OCI-M1 (cell line): Measurements from ENCODE around the gene RPL31.

Source experiments
- DNase-seq: peaks from one replicate; lab custom pipeline; 2025; lab: John Stamatoyannopoulos, UW

The RPL31 gene

DNA sequence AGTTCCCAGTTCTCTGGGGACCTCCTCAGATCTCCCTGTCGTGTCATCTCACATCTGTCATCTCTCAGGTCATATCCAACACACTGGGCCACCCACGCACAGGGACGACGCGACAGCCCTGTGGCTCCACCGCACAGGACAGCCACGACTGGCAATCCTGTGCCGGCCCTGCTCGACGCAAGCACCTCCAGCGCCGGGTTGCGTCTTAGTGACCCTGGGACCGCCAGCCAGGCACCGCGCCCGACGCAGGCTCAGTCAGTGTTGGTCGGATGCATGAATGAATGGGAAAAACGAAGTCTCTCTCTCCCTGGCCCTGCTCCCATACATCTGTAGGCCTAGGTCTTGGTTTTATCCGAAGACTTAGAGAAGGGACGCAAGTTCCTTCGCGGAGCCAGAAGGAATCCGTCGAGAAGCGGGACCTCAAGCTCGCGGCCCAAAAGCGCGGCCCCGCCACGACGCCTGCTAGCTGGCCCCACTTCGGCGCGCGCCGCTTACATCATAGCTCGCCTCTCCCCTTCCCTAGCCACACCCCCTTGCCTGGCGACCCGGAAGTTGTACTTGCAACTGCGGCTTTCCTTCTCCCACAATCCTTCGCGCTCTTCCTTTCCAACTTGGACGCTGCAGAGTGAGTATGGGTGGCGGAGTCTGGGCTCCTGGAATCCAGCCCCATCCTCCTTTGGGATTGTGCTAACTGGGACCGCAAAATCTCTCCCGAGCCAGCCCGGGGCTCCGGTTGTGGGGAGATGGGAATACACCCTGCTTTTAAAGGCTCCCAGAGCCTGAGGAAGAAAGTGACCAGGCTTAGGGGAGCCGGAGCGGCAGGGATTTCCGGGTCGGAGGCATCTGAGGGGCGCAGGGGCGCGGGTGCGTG is at the start of gene RPL31:
RPL31 (plus strand) TSS at position 599 of the 871 bp plus-strand sequence. CDS start 413 bp downstream, outside the sequence.
- peak; percentile 94 for DNase-seq

DNA sequence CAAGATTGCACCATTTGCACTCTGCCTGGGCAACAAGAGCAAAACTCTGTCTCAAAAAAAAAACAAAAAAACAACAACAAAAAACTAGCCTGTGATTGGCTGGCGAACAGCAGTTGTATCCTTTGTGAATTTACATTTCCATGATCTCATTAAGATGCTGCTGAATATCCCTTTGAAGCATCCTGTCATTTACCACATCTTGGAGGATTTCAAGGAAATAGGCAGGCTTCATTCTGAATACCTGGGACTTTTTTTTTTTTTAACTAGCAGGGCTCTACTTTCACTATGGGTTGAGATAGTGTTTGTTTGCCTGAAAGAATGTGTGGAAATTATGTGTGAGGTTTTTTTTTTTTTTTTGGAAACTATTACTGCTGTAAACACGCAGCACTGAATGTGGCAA is 49.6 kb upstream of the RPL31 start:
- no peak for DNase-seq

DNA sequence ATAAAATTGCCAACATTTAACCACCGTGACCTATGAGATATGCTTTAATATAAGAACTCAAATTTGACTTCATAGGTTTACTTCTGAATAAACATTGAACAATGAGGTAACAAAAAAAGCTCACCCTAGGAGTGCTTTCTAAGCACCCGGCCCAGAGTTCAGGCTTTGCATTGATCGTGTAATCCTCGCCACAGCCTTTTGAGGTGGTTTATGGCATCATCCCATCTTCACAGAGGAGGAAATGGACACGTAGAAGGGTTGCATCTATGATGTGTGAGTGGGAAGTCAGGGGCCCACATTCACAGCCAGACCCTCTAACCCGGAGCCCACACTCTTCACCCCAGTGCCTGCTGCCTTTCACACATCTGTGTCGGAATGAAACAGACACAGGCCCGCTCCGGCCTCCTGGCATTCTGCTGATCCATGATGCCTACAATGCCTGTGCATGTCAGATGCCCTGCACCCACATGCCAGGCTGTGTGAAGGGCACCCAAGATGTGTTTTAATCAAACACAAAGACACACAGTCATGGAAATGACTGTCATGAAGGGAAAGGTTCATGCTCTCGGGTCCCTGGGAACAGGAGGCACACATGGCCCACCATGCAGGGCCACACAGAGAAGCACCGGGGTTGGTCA is 48.6 kb upstream of the RPL31 start:
- DNase-seq: no peak

DNA sequence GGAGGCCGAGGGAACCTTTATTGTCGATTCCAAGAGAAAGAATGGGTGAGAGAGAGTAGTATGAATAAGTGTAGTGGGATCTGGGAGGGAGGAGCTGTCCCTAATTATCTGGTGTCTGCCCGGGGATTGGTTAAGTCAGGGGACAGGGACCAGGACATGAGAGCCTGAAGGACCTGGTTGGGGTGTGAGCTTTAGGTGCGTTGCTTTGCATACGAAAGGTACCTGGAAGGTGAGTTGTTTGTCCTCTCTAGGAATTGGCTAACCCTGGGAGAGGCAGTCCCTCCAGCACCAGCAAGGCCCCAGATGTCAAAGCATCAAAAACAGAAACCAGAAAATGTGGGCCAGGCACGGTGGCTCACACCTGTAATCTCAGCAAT is 48.1 kb upstream of the RPL31 start:
- DNase-seq: no peak

DNA sequence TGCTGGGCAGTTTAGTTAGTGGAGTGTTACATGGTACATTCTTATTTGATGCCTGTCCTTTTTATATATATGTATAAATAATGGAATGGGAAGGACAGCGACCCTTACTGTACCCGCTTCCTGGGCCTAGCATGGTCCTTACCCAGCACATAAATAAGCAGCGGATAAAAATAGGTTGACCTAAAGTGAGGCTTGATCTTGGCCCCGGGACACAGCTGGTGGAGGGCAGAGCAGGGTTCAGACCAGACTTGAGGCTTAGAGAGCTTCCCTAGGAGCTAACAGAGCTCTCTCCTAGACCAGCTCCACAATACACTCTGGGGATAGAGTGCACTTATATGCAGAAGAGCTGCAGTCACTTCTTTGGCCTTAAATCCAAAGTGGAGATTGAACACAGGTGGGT is 46.9 kb upstream of the RPL31 start:
- DNase-seq: no peak

DNA sequence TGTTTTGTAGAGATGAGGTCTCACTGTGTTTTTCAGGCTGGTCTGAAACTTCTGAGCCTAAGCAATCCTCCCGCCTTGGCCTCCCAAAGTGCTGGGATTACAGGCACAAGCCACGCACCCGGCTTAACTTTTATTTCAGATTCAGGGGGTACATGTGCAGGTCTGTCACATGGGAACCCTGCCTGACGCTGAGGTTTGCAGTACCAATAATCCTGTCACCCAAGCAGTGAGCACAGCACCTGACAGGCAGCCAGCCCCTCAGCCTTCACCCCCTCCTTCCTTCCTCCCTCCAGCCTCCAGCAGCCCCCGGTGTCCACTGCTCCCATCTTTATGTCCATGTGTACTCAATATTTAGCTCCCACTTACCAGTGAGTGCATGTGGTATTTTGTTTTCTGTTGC is 46.0 kb upstream of the RPL31 start:
- DNase-seq: no peak

DNA sequence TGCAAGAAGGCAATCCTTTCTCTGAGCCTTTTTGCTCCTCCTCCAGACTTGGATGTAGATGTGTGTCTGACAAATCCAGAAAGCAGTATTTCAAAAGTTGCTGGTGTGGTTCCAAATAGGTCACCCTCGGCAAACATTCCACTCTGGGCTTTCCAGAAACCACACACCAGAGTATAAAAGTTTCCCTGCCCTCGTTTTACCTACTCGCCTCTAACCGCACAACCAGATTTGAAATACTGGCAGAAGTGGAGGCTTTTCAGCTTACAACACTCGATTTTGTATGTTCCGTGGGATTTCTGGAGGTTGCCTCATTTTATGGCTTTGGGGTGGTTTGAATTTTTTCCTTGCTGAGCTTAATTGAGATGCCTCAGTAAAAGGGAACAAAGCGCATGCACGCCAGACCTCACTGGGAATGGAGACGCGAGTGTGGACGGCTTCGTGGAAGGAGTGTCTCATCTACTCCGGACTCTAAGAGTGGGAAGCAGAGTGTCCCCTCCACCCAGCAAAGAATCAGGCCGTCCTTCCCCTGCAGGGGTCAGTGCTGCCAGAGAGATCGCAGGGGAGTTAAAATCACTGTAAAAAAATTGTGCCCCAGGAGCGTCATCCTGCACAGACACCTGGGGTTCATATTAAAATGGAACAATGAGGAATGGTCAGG is 44.0 kb upstream of the RPL31 start:
- no peak for DNase-seq

DNA sequence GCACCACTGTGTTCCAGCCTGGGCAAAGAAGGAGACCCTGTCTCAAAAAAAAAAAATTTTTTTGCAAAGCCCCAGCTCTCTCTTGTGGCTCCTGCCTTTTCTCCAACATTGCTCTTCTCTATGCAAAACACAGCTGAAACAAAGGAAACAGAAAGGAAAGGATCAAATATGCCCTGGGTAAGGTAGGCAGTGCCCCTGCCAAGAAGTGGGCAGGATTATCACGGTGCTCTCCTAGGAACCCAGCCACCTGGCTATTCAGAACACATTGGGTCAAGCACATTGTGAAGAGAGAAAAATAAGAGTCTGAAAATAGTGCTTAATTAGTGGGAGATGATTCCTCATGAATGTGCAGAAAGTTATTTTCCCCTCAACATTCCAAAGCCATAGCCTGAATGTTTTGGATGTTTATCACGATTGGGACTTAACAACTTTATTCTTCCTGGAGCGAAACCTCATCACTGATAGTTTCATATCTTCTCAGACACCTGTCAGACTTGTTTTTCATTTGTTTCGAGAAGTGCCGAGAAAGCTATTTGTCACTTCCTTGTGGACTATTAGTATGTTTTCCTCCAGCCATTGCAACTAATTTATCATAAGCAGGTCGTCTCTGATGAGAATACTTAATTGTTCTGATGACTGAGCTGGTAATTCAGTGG is 42.7 kb upstream of the RPL31 start:
- no peak for DNase-seq

DNA sequence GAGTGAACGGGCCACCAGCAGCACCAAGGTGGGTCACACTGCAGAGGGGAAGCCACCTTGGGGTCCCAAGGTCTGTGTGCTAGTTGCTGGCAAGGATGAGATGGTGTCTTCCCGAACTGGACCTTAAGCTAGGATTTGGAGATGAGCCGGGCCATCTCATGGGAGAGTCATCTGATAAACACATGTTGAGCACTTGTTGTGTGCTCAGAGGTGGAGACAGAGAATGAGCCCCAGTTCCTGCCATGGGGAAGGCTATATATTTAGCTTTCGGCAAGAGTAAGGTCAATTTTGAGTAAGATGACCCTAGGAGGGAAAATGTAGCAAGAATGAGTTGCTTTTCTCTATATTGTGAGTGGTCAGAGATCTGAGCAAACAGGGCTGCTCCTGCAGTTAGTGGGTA is 41.4 kb upstream of the RPL31 start:
- DNase-seq: no peak

DNA sequence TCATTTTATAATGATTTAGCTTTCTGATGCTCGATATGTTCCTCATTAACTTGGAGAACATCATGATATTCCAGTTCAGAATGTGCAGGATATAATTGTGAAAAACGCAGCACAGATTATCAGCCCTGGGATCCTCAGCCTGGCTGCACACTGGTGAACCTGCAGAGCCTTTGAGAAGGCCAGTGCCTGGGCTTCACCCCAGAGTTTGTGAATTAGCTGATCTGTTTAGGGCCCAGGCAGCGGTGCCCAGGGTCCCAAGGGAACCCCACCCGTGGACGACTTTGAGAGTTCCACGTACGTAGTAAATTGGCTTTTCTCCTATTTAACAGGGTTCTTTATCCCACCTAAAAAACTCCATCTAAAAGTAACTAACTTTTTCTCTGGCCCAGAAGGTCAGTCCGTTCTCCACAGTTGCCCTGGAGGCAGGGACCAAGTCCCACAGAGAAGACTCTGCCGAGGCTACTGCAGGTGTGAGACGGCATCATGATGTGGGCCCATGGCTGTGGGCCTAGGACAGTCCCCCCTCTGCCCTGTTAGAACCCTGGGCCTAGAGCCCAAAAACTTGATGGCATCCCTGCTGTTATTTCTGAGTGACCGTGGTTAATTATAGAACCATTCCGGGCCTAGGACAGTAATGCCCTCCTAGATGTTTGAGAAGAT is 39.6 kb upstream of the RPL31 start:
- DNase-seq: no peak

DNA sequence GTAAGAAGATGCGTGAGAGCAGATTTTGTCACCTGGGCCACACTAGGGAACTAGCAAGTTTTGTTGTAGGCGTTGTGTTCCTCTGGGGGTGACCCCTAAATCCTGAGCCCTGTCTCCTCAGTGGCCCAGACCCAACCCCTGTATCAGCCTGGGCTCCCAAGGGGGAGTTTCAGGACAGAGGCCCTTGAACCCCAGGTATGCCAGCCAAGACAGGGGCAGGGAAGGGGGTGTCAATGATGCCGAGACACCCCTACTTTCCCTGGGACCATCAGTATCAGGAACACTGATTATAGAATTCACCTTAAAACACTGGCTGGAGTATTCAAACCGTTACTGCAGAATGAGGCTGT is 39.1 kb upstream of the RPL31 start:
- DNase-seq: no peak

DNA sequence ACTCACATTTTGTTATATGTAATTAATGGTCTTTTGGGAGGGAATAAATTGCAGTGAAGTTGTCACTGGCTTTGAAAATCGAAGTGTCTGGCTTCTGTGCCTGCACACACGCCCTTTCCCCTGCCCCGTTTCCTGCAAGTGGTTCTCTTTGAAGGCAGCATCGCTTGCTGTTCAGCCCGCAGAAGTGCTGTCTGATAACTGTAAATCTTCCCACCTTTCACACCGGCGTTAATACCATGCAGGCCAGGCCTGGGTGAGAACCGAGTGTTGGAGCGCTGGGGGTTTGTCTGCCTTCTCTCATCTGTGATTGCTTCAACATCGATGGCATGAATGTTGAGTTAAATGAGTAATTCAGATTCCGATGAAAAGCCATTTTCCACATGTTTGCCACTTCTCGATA is 37.9 kb upstream of the RPL31 start:
- DNase-seq: no peak

DNA sequence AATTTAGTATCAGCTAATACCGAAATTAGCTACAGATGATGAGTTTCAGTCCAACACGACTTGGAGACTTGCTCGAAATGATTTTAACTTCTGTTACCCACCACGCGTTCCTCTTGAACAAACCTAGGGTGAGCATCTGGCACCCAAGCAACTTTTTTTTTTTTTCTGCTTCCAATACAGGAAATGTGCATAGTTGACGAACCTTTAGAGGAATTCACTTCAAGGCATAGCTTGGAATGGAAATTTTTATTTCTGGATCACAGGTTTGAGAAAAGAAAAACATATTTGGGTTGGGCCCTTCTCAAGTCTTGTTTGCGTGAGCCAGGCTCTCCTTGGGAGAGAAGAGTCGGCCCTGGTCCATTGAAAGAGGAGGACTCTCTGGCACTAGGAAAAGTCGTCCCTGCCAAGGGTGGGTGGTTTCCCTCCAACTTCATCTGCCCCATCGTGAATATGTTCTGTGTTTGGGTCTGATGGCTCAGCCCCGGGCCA is 37.4 kb upstream of the RPL31 start:
- DNase-seq: no peak

DNA sequence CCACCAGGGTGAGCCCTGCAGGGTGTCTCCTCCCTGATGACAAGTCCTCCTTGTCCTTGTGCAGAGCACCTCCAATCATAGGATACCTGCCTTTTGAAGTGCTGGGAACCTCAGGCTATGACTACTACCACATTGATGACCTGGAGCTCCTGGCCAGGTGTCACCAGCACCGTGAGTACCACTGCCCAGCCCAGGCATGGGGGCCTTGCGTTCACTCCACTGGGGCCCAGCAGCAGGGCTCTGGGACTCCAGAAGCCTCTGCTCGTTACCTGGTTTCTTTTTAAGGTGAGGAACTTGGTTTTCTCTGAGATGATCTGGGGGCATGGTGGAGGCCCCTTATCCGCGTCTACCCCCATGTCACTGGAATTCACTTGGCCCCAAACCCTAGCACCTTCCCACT is 36.5 kb upstream of the RPL31 start:
- DNase-seq: no peak

DNA sequence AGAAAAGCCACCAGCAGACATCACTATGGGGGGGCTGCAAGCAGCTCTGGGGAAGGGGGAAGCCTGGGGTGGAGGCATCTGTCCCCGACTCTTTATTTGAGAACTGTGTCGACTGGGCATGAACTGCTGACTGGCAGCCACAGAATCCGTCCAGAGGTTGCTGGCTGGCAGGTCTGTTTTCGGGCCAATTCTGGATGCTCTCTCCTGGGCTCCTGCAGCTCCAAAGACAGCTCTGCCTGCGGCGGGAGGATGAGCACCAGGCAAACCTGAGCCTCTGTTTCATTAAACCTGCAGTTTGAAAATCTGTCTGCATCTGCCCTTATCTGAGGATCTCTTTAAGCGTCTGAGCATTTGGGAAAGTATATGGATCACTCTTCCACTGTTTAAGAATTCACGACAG is 34.4 kb upstream of the RPL31 start:
- DNase-seq: no peak

DNA sequence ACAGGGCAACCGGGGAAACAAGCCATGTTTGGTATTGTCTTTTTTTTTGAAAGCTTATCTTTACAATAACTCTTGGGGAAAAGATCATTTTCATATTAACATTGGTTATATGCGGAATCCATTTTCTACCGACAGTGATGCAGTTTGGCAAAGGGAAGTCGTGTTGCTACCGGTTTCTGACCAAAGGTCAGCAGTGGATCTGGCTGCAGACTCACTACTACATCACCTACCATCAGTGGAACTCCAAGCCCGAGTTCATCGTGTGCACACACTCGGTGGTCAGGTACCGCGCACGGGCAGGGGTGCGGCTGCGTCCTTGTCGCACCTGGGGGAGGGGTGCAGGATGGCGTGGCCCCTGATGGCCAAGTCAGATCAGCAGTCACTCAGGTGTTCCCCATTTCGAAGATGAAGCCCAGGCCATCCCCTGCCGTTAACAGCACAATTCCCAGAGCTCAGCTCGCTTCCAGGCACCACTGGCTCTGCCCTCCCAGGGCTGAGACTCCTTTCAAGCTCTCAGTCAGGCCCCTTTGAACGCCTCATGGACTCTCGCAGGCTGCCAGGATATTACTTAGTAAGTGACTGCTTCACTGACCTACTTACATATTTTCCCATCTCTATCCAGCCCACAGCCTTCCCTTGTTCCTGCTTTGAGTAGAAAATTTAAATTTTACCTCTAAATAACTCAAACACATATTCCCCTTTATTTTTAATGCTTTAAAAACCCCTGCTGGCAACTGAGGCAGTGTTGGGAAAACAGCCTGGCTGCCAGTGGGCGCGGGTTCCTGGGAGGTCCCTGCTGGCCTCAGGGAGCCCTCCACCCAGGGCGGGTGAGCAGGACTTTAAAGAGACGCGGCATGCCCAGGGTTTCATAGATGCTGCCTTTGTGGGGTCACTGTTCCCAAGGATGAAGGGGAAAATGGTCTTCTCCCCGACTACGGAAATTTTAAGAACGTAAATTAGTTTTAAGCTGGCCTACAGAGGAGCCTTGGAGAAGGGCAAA is 33.6 kb upstream of the RPL31 start:
- DNase-seq: no peak

DNA sequence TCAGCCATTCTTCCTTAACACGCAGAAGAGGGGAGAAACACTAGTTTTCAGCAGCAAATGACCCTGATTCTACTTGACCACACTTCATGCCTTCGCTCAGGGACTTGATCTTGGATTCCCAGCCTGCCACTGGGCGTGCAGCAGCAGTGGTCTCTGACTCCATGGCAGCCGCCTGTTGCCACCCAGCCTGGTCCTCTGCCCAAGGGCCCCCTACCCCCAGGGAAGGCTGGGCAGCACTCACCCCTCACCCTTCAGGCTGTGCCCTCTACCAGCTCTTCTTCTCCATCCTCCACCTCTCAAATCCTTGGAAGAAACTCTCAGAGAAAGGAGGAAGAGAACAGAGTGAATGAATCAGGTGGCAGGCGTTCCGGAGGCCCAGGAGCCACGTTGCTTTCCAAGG is 32.1 kb upstream of the RPL31 start:
- DNase-seq: no peak

DNA sequence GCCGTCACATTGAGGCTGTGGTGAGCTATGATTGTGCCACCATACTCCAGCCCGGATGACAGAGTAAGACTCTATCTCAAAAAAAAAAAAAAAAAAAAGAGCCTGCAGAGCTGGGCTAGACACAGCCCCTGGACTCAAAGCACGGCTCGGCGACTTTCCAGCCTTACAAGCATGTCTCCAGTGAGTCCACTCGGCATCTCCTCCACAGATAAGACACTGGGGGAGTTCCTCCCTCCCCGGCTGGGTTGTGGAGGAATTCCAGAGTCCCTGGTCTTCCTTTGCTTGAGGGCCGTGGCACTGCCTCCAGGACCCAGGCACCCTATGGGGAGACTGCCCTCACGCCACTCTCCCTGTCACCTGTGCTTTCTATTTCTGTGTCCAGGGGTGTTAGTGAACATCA is 30.9 kb upstream of the RPL31 start:
- no peak for DNase-seq

DNA sequence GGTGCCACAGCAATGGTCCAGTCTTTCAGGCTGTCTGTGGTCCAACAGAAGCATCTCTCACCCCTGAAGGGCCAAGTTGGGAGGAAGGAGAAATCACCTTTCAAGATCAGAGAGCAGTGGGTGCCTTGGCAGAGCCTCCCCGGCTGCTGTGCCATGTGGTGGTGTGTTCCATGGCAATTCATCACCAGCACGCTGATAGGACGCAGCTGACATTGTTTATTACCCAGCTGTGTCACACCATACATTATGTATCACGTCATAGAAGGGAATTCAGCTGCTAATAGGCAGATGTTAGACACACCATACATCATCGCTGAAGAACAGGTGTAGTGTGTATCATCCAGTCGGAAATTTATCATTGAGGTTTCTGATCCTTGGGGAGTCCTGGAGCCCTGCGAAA is 29.6 kb upstream of the RPL31 start:
- DNase-seq: no peak

DNA sequence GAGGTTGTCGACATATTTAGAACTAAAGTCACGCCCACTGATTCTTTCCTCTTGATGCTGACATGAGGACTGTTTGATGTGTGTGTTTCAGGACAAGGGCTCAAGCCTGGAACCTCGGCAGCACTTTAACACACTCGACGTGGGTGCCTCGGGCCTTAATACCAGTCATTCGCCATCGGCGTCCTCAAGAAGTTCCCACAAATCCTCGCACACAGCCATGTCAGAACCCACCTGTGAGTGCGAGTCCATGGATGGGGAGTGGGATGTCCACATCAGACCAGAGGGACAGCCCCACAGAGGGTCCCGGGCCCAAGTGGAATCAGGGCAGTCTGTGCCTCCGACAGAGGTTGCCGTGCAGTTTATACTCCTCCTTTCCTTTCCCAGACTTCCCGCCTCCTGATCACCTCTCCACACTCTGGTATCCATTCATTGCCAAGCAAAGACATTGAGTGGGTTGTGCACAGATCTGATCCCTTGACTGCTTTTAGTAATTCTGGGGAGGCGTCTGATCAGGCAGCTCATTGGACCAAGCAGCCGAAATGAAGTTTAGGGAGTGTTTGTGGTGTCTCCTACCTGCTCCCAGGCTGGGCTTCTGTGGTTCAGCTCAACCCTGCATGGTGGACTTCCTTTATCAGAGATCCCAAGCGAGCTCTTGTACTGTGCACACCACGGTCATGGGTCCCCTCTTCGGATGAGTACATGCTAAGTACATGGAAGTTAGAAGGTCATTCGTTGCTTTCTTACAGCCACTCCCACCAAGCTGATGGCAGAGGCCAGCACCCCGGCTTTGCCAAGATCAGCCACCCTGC is 27.2 kb upstream of the RPL31 start:
- no peak for DNase-seq
